PFSK-1 (cell line): ENCODE measurements around the gene CHRNB1.

Experiments
- FOXP2 ChIP-seq: optimal IDR thresholded peaks from 2 replicates; pipeline ENCODE3; 2011; ENCODE audit warnings: borderline replicate concordance, control low read depth, inconsistent platforms; ENCODE audit not compliant: insufficient read depth; ENCODE audit errors: extremely low read length, extremely low read depth
- POLR2AphosphoS5 ChIP-seq: IDR thresholded peaks from 2 replicates; pipeline ENCODE4 v1.6.1; 2012; ENCODE audit warnings: low read depth, mild to moderate bottlenecking, control low read depth, low read length, moderate library complexity
- SIN3A ChIP-seq: IDR thresholded peaks from 2 replicates; pipeline ENCODE4 v1.6.1; 2012; ENCODE audit warnings: mild to moderate bottlenecking, low read length, moderate library complexity, borderline replicate concordance; ENCODE audit not compliant: insufficient read depth
- TAF1 ChIP-seq: IDR thresholded peaks from 2 replicates; pipeline ENCODE4 v1.6.1; 2012; ENCODE audit warnings: low read length, control low read depth, borderline replicate concordance; ENCODE audit not compliant: insufficient read depth
- TF ChIP-seq, protein P1 (sequence below), 2 experiments: IDR thresholded peaks; 2 replicates each; pipeline versions ENCODE4 v1.6.1 to v1.8.0; 2011 to 2012; ENCODE audit warnings: low read depth in 2 of 2, low read length in 2 of 2, control low read depth in 1 of 2, inconsistent platforms in 1 of 2, mild to moderate bottlenecking in 1 of 2, moderate library complexity in 1 of 2; ENCODE audit not compliant: insufficient read depth in 1 of 2

The CHRNB1 gene

DNA sequence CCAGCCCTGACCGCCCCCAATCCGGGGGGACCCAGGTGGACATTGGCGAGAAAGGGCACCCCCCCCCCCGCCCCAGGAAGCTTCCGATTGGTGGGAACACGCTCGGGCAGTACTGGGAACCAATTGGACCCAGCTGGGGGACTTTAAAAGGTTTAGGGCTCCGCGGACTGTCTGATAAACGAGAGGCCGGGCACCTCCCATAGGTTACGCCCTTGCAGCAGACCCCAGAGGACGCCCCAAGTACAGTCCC is 41.2 kb upstream of the CHRNB1 start:
- TF ChIP-seq, protein P1, sequence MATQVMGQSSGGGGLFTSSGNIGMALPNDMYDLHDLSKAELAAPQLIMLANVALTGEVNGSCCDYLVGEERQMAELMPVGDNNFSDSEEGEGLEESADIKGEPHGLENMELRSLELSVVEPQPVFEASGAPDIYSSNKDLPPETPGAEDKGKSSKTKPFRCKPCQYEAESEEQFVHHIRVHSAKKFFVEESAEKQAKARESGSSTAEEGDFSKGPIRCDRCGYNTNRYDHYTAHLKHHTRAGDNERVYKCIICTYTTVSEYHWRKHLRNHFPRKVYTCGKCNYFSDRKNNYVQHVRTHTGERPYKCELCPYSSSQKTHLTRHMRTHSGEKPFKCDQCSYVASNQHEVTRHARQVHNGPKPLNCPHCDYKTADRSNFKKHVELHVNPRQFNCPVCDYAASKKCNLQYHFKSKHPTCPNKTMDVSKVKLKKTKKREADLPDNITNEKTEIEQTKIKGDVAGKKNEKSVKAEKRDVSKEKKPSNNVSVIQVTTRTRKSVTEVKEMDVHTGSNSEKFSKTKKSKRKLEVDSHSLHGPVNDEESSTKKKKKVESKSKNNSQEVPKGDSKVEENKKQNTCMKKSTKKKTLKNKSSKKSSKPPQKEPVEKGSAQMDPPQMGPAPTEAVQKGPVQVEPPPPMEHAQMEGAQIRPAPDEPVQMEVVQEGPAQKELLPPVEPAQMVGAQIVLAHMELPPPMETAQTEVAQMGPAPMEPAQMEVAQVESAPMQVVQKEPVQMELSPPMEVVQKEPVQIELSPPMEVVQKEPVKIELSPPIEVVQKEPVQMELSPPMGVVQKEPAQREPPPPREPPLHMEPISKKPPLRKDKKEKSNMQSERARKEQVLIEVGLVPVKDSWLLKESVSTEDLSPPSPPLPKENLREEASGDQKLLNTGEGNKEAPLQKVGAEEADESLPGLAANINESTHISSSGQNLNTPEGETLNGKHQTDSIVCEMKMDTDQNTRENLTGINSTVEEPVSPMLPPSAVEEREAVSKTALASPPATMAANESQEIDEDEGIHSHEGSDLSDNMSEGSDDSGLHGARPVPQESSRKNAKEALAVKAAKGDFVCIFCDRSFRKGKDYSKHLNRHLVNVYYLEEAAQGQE (IDR thresholded peaks at IDR 0.05; ENCODE audit: insufficient read depth in 1 of 2, low read depth in 2 of 2, low read length in 2 of 2): no peak

DNA sequence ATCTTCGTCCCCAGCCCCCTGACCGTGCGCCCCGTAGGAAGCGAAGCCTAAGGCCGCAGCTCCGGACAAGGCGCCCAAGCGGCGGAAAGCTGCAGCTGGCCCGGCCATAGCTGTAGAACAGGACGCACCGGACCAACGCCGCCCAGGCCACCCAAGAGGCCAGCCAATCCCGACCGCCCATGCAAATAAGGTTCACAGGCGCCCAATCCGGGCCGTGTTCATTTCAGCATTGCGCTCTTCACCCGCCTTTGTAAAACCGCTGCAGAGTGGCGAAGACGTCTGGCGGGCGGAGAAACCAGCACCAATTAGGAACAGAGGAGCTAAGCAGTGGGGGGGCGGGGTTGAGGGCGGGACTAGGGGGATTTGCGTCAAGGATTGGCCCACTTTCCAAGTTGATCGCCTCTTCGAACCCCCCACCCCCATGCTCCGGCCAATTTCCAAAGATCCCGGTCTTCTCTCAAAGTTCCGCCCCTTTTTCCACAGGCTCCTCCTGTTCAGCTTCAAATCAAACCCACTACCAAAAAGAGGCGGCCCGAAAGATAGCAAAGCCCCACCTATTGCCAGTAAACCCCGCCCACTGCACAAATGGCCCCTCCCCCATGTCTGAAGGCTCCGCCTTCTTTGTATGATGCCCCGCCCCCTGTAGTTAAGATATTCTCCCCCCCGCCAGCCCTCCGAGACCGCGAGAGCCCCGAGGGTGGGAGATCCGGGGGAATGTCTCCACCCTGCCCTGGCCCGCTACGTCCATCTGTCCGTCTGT is 40.7 kb upstream of the CHRNB1 start, which contains the start of gene TMEM256:
TSS of gene TMEM256 (minus strand) at position 121 of the 760 bp plus-strand sequence. CDS start at position 108, 13 bp downstream.
- peak; percentile 94; the same call in 1 of the 2 replicates for TF ChIP-seq SIN3A
- peak; percentile 96 for TF ChIP-seq POLR2AphosphoS5
- TF ChIP-seq FOXP2: peak; percentile 44
- TF ChIP-seq, protein P1 (IDR thresholded peaks at IDR 0.05; ENCODE audit: insufficient read depth in 1 of 2, low read depth in 2 of 2, low read length in 2 of 2): peak in 1 of 2 experiments; percentile 46; a peak in 1 of 4 replicates
- TF ChIP-seq TAF1: peak; percentile 91

DNA sequence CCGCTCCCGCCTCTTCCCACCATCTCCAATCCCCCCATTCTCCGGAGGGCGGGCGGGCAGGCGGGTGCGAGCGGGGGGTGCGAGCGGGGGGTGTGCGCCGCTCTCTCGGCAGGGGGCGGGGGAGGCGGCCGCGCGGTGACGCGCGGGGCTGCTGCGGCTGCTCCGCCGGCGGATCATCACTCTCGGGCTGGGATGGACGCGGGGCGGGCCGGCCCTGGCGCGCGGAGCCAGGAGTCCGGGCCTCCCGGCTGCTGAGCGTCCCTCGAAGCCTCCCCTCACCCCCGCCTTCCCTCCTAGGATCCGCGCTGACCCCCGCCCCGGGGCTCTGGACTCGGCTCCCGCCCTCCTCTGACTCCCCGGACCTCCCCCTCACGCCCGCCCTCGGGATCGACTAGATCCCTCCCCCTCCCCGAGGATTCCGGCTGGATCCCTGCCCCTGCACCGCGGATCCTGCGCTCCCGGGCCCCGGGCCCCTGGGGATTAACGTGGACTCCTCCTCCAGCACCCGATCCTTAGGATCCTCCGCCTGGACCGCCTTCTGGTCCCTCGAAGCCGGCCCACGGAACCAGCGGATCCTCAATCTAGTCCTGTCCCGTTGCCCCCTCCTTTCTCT is 40.0 kb upstream of the CHRNB1 start:
- TF ChIP-seq, protein P1 (IDR thresholded peaks at IDR 0.05; ENCODE audit: insufficient read depth in 1 of 2, low read depth in 2 of 2, low read length in 2 of 2): no peak
- TF ChIP-seq POLR2AphosphoS5: 0 out of 2 replicates have a peak, but pooled peaks have one; percentile 50

DNA sequence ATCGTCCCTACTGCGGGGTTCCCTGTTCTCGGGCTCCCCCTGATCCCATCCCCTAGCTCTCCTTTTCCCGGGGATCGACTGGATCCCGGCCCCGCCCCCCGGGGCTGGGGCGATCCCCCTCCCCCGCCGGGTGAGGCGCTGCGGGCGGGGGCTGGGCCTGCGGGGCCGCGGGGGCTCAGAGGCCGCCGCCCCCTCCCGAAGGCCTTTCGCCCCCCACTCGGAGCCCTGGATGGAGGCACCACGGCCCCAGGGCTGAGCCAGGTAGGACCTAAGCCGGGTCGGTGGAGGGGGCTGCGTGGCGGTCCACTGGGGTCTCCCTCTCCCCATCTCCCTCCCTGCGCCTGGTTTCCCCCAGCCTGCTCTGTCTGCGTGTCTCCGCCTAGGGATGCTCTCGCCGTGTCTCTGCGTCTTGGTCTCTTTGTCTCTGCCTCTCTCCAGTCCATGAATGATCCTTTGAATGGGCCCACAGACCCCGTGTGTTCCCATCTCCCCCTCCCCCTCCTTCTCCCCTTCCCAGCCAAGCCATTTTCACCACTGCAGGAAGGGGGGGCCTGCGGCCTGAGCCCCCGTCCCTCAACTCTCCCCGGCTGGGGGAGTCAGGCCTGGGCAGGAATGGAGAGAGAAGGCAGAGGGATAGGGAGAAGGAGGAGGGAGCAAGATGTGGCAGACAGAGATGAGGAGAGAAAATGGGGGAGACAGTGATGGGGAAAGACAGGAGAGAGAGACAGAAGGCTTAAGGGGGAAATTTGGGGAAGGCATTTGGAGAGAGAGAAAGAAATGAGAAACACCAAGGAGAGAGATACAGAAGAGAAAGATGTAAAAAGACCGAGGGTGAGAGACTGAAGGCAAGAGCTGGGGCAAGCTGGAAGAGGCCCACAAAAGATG is 39.3 kb upstream of the CHRNB1 start:
- TF ChIP-seq TAF1 (no peak), FOXP2 (no peak), SIN3A (no peak), POLR2AphosphoS5 (no peak)
- TF ChIP-seq, protein P1 (IDR thresholded peaks at IDR 0.05; ENCODE audit: insufficient read depth in 1 of 2, low read depth in 2 of 2, low read length in 2 of 2): no peak
